AG08396 (cell line): ENCODE data around the gene MEP1A.
"Not testable (repeated sequence)": the region's sequence is repeated elsewhere in the genome, so short reads cannot be mapped to it uniquely, and the experiment has no call there.

ENCODE experiments used
- DNase-seq: peaks from one replicate; pipeline ENCODE4 v3.0.0; 2012; ENCODE audit warnings: low spot score, mixed read lengths

Gene MEP1A

GRCh38 chr6:46834257-46834916 lies 41.2 kb downstream of the MEP1A start:
- DNase-seq: not testable (repeated sequence)

GRCh38 chr6:46834991-46835390 lies 41.8 kb downstream of the MEP1A start:
- not testable (repeated sequence) for DNase-seq

GRCh38 chr6:46838033-46838432 lies 44.8 kb downstream of the MEP1A start:
- no peak for DNase-seq

GRCh38 chr6:46842252-46842846 lies 49.2 kb downstream of the MEP1A start:
- DNase-seq: not testable (repeated sequence)

- no peak for DNase-seq
These were observed 51.9 kb downstream of the MEP1A start for GRCh38 chr6:46845126-46845525.

GRCh38 chr6:46848684-46849360 lies 55.6 kb downstream of the MEP1A start:
- DNase-seq: peak; percentile 85

GRCh38 chr6:46849361-46849690 lies 56.1 kb downstream of the MEP1A start:
- DNase-seq: no peak

GRCh38 chr6:46850792-46851191 lies 57.6 kb downstream of the MEP1A start:
- DNase-seq: no peak

- DNase-seq: not testable (repeated sequence)
These were observed 58.4 kb downstream of the MEP1A start for GRCh38 chr6:46851576-46851975.

GRCh38 chr6:46855966-46856365 lies 62.8 kb downstream of the MEP1A start:
- DNase-seq: not testable (repeated sequence)

GRCh38 chr6:46862381-46862780 lies 69.2 kb downstream of the MEP1A start:
- no peak for DNase-seq

GRCh38 chr6:46863791-46864190 lies 70.6 kb downstream of the MEP1A start:
- no peak for DNase-seq

- no peak for DNase-seq
These were observed 72.0 kb downstream of the MEP1A start for GRCh38 chr6:46865221-46865620.

- DNase-seq: no peak
These were observed 74.2 kb downstream of the MEP1A start for GRCh38 chr6:46867411-46867810.

- DNase-seq: peak; percentile 6
These were observed 82.9 kb downstream of the MEP1A start for GRCh38 chr6:46876126-46876525.

GRCh38 chr6:46879003-46879402 lies 85.8 kb downstream of the MEP1A start:
- no peak for DNase-seq

GRCh38 chr6:46882645-46883044 lies 89.5 kb downstream of the MEP1A start:
- no peak for DNase-seq

GRCh38 chr6:46888031-46888430 lies 94.8 kb downstream of the MEP1A start:
- no peak for DNase-seq

GRCh38 chr6:46888578-46888977 lies 95.4 kb downstream of the MEP1A start:
- DNase-seq: no peak
